Endodermal cell (in vitro differentiated cells): ENCODE results near the gene CYP19A1. TPM values are rescaled to one million over a fixed set of nuclear protein-coding genes. Genes with fewer than 3 reads are reported as not detected.

Experiments used
- DNase-seq: peaks from one replicate; pipeline ENCODE4 v3.0.0-alpha.2; 2017
- H3K27ac ChIP-seq: 2 replicates; pipeline ENCODE4 v1.5.1; 2013; ENCODE audit warnings: mild to moderate bottlenecking, low read depth, low read length, moderate library complexity
- H3K27me3 ChIP-seq: 2 replicates; pipeline ENCODE4 v1.6.1; 2013; ENCODE audit warnings: mild to moderate bottlenecking, low read length, moderate library complexity; ENCODE audit not compliant: insufficient read depth, control insufficient read depth, poor library complexity, severe bottlenecking
- H3K36me3 ChIP-seq: 2 replicates; pipeline ENCODE4 v1.7.0; 2013; ENCODE audit warnings: mild to moderate bottlenecking, low read length, moderate library complexity; ENCODE audit not compliant: control insufficient read depth, insufficient read depth
- H3K4me1 ChIP-seq: one replicate; pipeline ENCODE4 v1.7.0; 2013; ENCODE audit warnings: low read length; ENCODE audit not compliant: control insufficient read depth, insufficient read depth
- H3K4me3 ChIP-seq: 2 replicates; pipeline ENCODE4 v1.5.1; 2013; ENCODE audit warnings: mild to moderate bottlenecking, low read length, moderate library complexity
- H3K9ac ChIP-seq: 2 replicates; pipeline ENCODE4 v1.6.1; 2013; ENCODE audit warnings: mild to moderate bottlenecking, low read length, moderate library complexity; ENCODE audit not compliant: poor library complexity, severe bottlenecking; ENCODE audit errors: extremely low read depth
- H3K9me3 ChIP-seq: 2 replicates; pipeline ENCODE4 v1.6.1; 2013; ENCODE audit warnings: mild to moderate bottlenecking, low read length, moderate library complexity; ENCODE audit not compliant: control insufficient read depth
- H3K27ac Mint-ChIP-seq: 2 replicates; pipeline ENCODE4 v1.8.0; 2020; ENCODE audit warnings: mixed read lengths
- H3K27me3 Mint-ChIP-seq: 2 replicates; pipeline ENCODE4 v1.8.0; 2021; ENCODE audit warnings: mild to moderate bottlenecking, mixed read lengths; ENCODE audit not compliant: insufficient read depth
- H3K36me3 Mint-ChIP-seq: 2 replicates; pipeline ENCODE4 v1.8.0; 2020; ENCODE audit warnings: low read depth, mixed read lengths
- H3K4me1 Mint-ChIP-seq: 2 replicates; pipeline ENCODE4 v1.8.0; 2020; ENCODE audit warnings: mixed read lengths
- H3K4me3 Mint-ChIP-seq: 2 replicates; pipeline ENCODE4 v1.8.0; 2020; ENCODE audit warnings: mild to moderate bottlenecking, moderate library complexity, mixed read lengths
- H3K9me3 Mint-ChIP-seq: 2 replicates; pipeline ENCODE4 v1.8.0; 2020; ENCODE audit warnings: mild to moderate bottlenecking, mixed read lengths
- WGBS, 2 experiments: methylation state at CpG; one replicate each; pipeline versions ENCODE4 v1.1.5 to v1.1.7; 2013; ENCODE audit warnings: missing lambda C conversion rate in 2 of 2, mixed read lengths in 1 of 2; ENCODE audit not compliant: insufficient coverage in 1 of 2, insufficient read length in 1 of 2; 5-methylcytosine and 5-hydroxymethylcytosine counted together
- total RNA-seq, 2 donors: library from RNA; stranded (reverse); fragmentation: NEBNext Ultra II Directional in 1 of 2; extraction: Animal tissue kit (Norgen Biotek cat#: 25700) in 1 of 2; gene quantifications; 2 replicates in 1 of 2; 3 replicates in 1 of 2; pipeline ENCODE4 v1.2.1, GENCODE V29; 2021
- TF ChIP-seq, protein P1 (sequence below): fragments of 200-600 bp; sonication (generic); conservative IDR thresholded peaks from 2 replicates; pipeline ENCODE4 v1.5.0; 2021; ENCODE audit warnings: antibody characterized with exemption, mild to moderate bottlenecking

The CYP19A1 gene
- total RNA-seq, 2 donors from 2014 or later = not detected

DNA sequence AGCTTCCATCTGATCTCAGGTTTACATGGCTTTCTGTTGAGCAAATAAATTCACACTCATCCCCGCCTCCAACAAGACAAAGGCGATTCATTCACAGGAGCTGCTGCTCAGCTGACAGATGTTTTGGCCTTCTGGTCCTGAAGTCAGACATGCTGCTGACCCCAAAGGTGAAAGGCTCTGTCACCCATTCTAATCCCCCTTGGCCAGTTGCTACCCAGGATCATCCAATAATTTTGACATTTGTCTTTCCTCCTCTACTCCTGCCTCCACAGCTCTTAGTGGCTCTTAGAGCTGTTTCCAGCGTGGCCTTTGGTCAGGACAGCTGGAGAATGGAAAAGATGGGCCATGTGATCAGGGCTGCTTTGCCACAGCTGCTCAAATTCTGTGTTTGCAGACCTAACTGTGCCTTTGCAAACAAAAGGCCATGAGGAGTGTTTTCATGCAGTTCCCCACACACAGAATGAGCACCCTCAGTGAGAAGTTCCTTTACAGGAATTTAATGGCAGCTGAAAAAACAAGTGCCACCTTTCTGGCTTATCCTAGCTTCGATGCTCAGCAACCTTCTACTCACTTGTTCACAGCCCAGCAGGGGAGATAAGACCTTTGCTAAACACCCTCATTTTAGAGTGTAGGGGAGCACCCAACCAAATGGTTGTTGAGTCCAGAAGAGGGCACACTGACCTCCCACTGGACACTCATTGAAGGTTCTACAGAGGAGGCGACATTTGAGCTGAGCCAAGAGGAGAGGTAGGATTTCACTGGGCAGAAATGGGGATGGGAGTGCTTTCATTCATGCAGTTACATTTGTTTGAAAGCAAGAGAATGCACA lies 39.0 kb downstream of the CYP19A1 start:
- no peak overlapping the region for H3K4me3 Mint-ChIP-seq
- H3K27ac Mint-ChIP-seq = no peak overlapping the region
- no peak overlapping the region for H3K4me3 ChIP-seq
- H3K4me1 Mint-ChIP-seq = peaks cover 7% of the 10 kb centered on the region
- 87 to 97% methylated on average over 3 to 5 of the region's 5 CpGs for WGBS, 2 experiments
- peaks cover 5% of the 10 kb centered on the region for H3K9me3 Mint-ChIP-seq
- H3K9me3 ChIP-seq = no peaks in the 10 kb centered on the region
- no peak overlapping the region for H3K9ac ChIP-seq
- no peak overlapping the region for H3K27ac ChIP-seq
- H3K36me3 Mint-ChIP-seq = peaks cover 2% of the 10 kb centered on the region
- TF ChIP-seq, protein P1, sequence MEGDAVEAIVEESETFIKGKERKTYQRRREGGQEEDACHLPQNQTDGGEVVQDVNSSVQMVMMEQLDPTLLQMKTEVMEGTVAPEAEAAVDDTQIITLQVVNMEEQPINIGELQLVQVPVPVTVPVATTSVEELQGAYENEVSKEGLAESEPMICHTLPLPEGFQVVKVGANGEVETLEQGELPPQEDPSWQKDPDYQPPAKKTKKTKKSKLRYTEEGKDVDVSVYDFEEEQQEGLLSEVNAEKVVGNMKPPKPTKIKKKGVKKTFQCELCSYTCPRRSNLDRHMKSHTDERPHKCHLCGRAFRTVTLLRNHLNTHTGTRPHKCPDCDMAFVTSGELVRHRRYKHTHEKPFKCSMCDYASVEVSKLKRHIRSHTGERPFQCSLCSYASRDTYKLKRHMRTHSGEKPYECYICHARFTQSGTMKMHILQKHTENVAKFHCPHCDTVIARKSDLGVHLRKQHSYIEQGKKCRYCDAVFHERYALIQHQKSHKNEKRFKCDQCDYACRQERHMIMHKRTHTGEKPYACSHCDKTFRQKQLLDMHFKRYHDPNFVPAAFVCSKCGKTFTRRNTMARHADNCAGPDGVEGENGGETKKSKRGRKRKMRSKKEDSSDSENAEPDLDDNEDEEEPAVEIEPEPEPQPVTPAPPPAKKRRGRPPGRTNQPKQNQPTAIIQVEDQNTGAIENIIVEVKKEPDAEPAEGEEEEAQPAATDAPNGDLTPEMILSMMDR = no peak
- no peaks in the 10 kb centered on the region for H3K27me3 ChIP-seq
- H3K27me3 Mint-ChIP-seq = peaks cover 13% of the 10 kb centered on the region
- no peaks in the 10 kb centered on the region for H3K4me1 ChIP-seq
- no peaks in the 10 kb centered on the region for H3K36me3 ChIP-seq
- DNase-seq = no peak

DNA sequence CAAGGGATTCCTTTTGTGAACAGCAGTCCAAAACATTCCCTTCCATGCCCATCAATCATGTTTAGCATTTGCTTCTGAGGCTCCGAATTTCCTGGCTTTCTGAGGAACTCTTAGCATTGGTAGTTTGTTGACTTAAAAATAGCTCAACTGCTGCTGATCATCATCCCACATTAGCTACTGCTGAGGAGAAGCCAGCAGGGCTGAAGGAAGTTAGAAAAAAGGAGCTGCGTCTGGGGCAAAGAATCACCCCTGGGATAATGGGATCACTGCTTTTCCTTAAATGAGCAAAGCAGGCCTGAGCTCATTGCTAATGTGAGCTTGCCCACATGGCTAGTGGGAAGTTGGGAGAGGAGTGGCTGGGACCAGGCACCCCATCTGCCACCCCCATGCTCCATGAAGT lies 39.8 kb downstream of the CYP19A1 start:
- Histone ChIP-seq H3K9me3 (no peaks in the 10 kb centered on the region), H3K36me3 (no peaks in the 10 kb centered on the region), H3K4me3 (no peak overlapping the region), H3K4me1 (no peaks in the 10 kb centered on the region), H3K9ac (no peak overlapping the region), H3K27me3 (no peaks in the 10 kb centered on the region), H3K27ac (no peak overlapping the region)
- DNase-seq = no peak
- Mint-ChIP-seq H3K27me3 (peaks cover 13% of the 10 kb centered on the region), H3K9me3 (peaks cover 9% of the 10 kb centered on the region), H3K4me1 (peaks cover 5% of the 10 kb centered on the region), H3K27ac (no peak overlapping the region), H3K4me3 (no peak overlapping the region), H3K36me3 (peaks cover 2% of the 10 kb centered on the region)
- TF ChIP-seq, protein P1 = no peak
- 95 to 100% methylated on average over 2 of the region's 2 CpGs for WGBS, 2 experiments

DNA sequence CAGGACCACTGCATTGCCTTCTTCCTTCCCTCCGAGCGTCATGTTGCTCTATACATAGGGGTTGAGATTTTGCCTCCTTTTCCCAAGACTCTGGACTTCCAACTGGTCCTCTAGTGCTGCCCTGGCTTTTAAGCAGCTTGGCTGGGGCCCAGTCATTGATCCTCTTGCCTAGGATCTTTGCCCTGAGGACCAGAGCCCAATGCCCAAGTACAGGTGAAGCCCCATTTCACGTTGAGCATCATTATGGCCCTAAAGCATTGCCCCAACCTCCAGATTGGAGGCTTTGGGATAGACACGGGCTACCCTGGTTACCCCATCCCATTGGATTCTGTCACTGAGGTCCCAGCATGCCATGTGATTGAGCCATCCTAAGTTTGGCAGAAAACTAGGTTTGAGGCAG lies 47.7 kb downstream of the CYP19A1 start:
- Histone ChIP-seq H3K36me3 (no peaks in the 10 kb centered on the region), H3K9me3 (no peaks in the 10 kb centered on the region), H3K9ac (no peak overlapping the region), H3K27me3 (no peaks in the 10 kb centered on the region), H3K4me3 (no peak overlapping the region), H3K4me1 (no peaks in the 10 kb centered on the region), H3K27ac (no peak overlapping the region)
- H3K4me1 Mint-ChIP-seq = no peaks in the 10 kb centered on the region
- H3K36me3 Mint-ChIP-seq = peaks cover 2% of the 10 kb centered on the region
- no peak for DNase-seq
- H3K4me3 Mint-ChIP-seq = no peak overlapping the region
- no peak overlapping the region for H3K27ac Mint-ChIP-seq
- H3K27me3 Mint-ChIP-seq = peaks cover 39% of the 10 kb centered on the region
- 84 to 91% methylated on average over 4 of the region's 4 CpGs for WGBS, 2 experiments
- TF ChIP-seq, protein P1 = no peak
- H3K9me3 Mint-ChIP-seq = peaks cover 18% of the 10 kb centered on the region
